CMK (cell line): ENCODE data around the gene LDLRAD4.
"Not testable (repeated sequence)": the region's sequence is repeated elsewhere in the genome, so short reads cannot be mapped to it uniquely, and the experiment has no call there.

Source experiments
- DNase-seq: peaks from one replicate; pipeline ENCODE4 v3.0.0-alpha.2; 2010; ENCODE audit warnings: low read depth

LDLRAD4 gene

GRCh38 chr18:13487237-13487636 lies 268.7 kb downstream of the LDLRAD4 start:
- DNase-seq = no peak

- no peak for DNase-seq
Measured at GRCh38 chr18:13488281-13488929, 269.8 kb downstream of the LDLRAD4 start.

GRCh38 chr18:13489303-13489702 lies 270.7 kb downstream of the LDLRAD4 start:
- DNase-seq = not testable (repeated sequence)

GRCh38 chr18:13491138-13491537 lies 272.6 kb downstream of the LDLRAD4 start:
- DNase-seq = no peak

GRCh38 chr18:13492314-13492713 lies 273.8 kb downstream of the LDLRAD4 start:
- no peak for DNase-seq

- no peak for DNase-seq
Measured at GRCh38 chr18:13493079-13493478, 274.5 kb downstream of the LDLRAD4 start.

- DNase-seq = no peak
Measured at GRCh38 chr18:13493725-13494124, 275.2 kb downstream of the LDLRAD4 start.

GRCh38 chr18:13494871-13495445 lies 276.4 kb downstream of the LDLRAD4 start:
- no peak for DNase-seq

- DNase-seq = no peak
Measured at GRCh38 chr18:13495961-13496360, 277.4 kb downstream of the LDLRAD4 start.

- DNase-seq = no peak
Measured at GRCh38 chr18:13496691-13497281, 278.2 kb downstream of the LDLRAD4 start.

GRCh38 chr18:13499803-13500202 lies 281.2 kb downstream of the LDLRAD4 start:
- DNase-seq = no peak

GRCh38 chr18:13500227-13500865 lies 281.8 kb downstream of the LDLRAD4 start:
- DNase-seq = no peak

GRCh38 chr18:13500869-13501542 lies 282.4 kb downstream of the LDLRAD4 start:
- no peak for DNase-seq

GRCh38 chr18:13501543-13501887 lies 283.0 kb downstream of the LDLRAD4 start:
- DNase-seq = no peak

- no peak for DNase-seq
Measured at GRCh38 chr18:13501891-13502290, 283.3 kb downstream of the LDLRAD4 start.

GRCh38 chr18:13502585-13502984 lies 284.0 kb downstream of the LDLRAD4 start:
- no peak for DNase-seq

- DNase-seq = no peak
Measured at GRCh38 chr18:13503836-13504235, 285.3 kb downstream of the LDLRAD4 start.

- no peak for DNase-seq
Measured at GRCh38 chr18:13505780-13506345, 287.3 kb downstream of the LDLRAD4 start.

- no peak for DNase-seq
Measured at GRCh38 chr18:13510594-13510993, 292.0 kb downstream of the LDLRAD4 start.

- no peak for DNase-seq
Measured at GRCh38 chr18:13511961-13512577, 293.5 kb downstream of the LDLRAD4 start.

GRCh38 chr18:13513021-13513420 lies 294.5 kb downstream of the LDLRAD4 start:
- DNase-seq = no peak

- DNase-seq = no peak
Measured at GRCh38 chr18:13513481-13513880, 294.9 kb downstream of the LDLRAD4 start.
